ENCODE data around the gene AMER3.

AMER3 gene

DNA sequence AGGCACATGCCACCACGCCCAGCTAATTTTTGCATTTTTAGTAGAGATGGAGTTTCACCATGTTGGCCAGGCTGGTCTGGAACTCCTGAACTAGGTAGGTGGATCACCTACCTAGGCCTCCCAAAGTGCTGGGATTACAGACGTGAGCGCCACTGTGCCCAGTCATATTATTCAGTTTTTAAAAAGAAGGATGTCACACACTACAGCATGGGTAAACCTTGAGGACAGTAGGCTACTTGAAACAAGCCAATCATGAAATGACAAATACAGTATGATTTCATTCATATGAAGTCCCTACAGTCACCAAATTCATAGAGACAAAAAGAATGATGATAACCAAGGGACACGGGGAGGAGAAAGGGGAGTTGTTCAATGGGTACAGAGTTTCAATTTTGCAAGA lies 50.3 kb downstream of the AMER3 start:
- no peak for TF ChIP-seq FOXP2 (optimal IDR thresholded peaks at IDR 0.05; ENCODE audit: borderline replicate concordance, extremely low read depth, extremely low read length, insufficient read depth)
- TF ChIP-seq, protein P1, sequence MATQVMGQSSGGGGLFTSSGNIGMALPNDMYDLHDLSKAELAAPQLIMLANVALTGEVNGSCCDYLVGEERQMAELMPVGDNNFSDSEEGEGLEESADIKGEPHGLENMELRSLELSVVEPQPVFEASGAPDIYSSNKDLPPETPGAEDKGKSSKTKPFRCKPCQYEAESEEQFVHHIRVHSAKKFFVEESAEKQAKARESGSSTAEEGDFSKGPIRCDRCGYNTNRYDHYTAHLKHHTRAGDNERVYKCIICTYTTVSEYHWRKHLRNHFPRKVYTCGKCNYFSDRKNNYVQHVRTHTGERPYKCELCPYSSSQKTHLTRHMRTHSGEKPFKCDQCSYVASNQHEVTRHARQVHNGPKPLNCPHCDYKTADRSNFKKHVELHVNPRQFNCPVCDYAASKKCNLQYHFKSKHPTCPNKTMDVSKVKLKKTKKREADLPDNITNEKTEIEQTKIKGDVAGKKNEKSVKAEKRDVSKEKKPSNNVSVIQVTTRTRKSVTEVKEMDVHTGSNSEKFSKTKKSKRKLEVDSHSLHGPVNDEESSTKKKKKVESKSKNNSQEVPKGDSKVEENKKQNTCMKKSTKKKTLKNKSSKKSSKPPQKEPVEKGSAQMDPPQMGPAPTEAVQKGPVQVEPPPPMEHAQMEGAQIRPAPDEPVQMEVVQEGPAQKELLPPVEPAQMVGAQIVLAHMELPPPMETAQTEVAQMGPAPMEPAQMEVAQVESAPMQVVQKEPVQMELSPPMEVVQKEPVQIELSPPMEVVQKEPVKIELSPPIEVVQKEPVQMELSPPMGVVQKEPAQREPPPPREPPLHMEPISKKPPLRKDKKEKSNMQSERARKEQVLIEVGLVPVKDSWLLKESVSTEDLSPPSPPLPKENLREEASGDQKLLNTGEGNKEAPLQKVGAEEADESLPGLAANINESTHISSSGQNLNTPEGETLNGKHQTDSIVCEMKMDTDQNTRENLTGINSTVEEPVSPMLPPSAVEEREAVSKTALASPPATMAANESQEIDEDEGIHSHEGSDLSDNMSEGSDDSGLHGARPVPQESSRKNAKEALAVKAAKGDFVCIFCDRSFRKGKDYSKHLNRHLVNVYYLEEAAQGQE (IDR thresholded peaks at IDR 0.05; ENCODE audit: insufficient read depth in 1 of 2, low read depth in 2 of 2, low read length in 2 of 2) = no peak
- TF ChIP-seq POLR2AphosphoS5 (IDR thresholded peaks at IDR 0.05; ENCODE audit: low read depth, low read length) = no peak
- no peak for TF ChIP-seq SIN3A (IDR thresholded peaks at IDR 0.05; ENCODE audit: borderline replicate concordance, insufficient read depth, low read length)
- TF ChIP-seq TAF1 (IDR thresholded peaks at IDR 0.05; ENCODE audit: borderline replicate concordance, insufficient read depth, low read length) = no peak

DNA sequence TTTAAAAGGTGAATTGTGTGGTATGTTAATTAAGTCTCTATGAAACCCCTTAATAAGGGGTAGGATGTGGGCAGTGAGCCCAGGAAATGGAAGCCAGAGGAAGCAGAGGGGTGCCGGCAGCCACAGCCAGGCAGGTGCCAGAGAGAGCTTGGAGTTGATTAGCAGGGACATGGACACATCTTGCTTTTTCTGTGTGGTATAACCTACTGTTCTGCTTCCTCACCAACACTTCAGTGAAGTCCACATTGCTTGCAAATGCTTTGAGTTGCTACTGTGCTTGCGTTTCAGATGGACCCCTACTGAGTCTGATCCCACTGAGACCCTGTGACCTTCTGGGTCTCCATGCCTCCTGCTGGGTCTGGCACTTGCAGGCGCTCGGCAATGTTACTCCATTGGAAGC lies 51.0 kb downstream of the AMER3 start:
- no peak for TF ChIP-seq TAF1 (IDR thresholded peaks at IDR 0.05; ENCODE audit: borderline replicate concordance, insufficient read depth, low read length)
- no peak for TF ChIP-seq SIN3A (IDR thresholded peaks at IDR 0.05; ENCODE audit: borderline replicate concordance, insufficient read depth, low read length)

DNA sequence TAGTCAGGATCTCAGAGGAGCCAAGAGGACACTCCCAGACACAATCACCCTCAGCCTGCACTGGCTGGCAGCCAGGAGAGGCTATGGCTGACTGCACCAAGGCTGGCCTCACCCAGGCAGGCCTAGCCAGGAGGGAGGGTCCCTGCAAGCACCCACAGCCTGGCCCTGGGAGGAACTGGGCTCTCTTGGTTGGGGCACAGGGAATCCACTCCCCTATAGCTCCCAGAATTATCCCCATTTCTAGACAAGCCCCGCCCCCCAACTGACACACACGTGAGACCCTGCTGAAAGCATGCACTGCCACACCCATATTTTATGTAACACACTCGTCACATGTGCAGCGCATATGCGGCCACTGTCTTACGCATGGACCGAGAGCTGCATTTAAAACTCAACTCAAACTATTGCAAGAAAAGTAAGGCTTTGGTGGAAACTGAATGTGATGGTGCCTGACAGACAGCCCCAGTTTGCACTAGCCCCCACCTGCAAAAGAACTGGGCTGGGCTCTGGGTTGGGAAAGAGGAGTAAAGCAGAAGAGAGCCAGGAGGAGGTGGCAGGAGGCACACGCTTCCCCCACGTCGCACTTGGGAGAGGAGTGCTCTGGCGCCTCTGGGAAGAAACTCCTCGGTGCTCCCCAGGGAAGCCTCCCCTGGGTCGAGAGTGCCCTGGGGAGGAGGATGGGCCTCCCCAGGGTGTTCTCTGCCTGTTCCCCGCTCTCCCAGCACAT lies 52.5 kb downstream of the AMER3 start:
- TF ChIP-seq, protein P1 (IDR thresholded peaks at IDR 0.05; ENCODE audit: insufficient read depth in 1 of 2, low read depth in 2 of 2, low read length in 2 of 2) = no peak
- no peak for TF ChIP-seq SIN3A (IDR thresholded peaks at IDR 0.05; ENCODE audit: borderline replicate concordance, insufficient read depth, low read length)
- TF ChIP-seq POLR2AphosphoS5 (IDR thresholded peaks at IDR 0.05; ENCODE audit: low read depth, low read length) = no peak
- no peak for TF ChIP-seq FOXP2 (optimal IDR thresholded peaks at IDR 0.05; ENCODE audit: borderline replicate concordance, extremely low read depth, extremely low read length, insufficient read depth)
- TF ChIP-seq TAF1 (IDR thresholded peaks at IDR 0.05; ENCODE audit: borderline replicate concordance, insufficient read depth, low read length) = no peak

DNA sequence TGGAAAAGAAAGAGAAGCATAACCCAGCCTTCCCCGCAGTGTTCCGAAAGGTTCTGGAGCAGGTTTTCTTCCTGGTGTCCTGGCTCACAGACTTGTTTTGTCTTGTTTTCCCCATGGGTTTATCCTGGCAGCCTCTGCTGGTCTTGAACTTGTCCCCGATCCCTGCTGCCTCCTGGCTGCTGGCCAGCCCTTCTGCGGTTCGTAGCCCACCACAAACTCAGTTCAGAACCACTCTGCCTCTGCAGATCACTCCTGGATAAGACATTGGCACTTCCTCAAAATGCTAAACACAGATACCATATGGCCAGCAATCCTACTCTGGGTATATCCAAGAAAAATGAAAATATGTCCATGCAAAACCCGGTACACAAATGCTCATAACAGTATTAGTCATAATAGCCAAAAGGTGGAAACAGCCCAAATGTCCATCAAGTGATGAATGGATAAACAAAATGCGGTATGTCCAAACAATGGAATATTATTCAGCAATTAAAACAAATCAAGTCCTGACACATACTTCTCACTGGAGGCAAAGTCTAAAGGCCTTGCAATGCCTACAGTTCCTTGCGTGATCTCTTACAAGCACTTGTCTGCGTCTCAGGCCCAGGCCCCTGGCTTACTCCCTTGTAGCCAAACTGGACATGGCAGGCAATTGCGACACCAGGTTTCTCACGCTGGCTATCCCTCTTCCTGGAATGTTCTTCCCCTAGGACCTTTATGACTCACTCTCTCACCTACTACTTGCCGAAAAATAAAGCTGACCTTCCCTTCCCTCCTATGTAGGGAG lies 53.3 kb downstream of the AMER3 start:
- no peak for TF ChIP-seq SIN3A (IDR thresholded peaks at IDR 0.05; ENCODE audit: borderline replicate concordance, insufficient read depth, low read length)
- TF ChIP-seq, protein P1 (IDR thresholded peaks at IDR 0.05; ENCODE audit: insufficient read depth in 1 of 2, low read depth in 2 of 2, low read length in 2 of 2) = no peak
- no peak for TF ChIP-seq TAF1 (IDR thresholded peaks at IDR 0.05; ENCODE audit: borderline replicate concordance, insufficient read depth, low read length)
- no peak for TF ChIP-seq POLR2AphosphoS5 (IDR thresholded peaks at IDR 0.05; ENCODE audit: low read depth, low read length)

DNA sequence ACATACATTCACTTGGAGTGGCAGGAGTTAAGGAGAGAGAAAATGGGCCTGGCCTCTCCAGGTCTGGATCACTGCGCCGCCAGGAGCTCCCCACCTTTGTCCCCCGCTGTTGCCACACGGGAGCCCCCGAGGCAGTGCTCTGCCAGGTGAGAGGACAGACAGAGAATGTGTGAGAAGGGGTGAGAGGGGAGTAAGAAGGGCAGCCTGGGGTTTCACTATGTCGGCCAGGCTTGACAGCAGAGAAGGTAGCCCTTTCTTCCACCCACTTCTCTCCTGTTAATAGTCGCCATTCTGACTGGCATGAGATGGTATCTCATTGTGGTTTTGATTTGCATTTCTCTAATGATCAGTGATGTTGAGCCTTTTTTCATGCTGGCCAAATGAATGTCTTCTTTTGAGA lies 55.1 kb downstream of the AMER3 start:
- no peak for TF ChIP-seq POLR2AphosphoS5 (IDR thresholded peaks at IDR 0.05; ENCODE audit: low read depth, low read length)
- no peak for TF ChIP-seq SIN3A (IDR thresholded peaks at IDR 0.05; ENCODE audit: borderline replicate concordance, insufficient read depth, low read length)
- no peak for TF ChIP-seq TAF1 (IDR thresholded peaks at IDR 0.05; ENCODE audit: borderline replicate concordance, insufficient read depth, low read length)
- TF ChIP-seq, protein P1 (IDR thresholded peaks at IDR 0.05; ENCODE audit: insufficient read depth in 1 of 2, low read depth in 2 of 2, low read length in 2 of 2) = no peak
- TF ChIP-seq FOXP2 (optimal IDR thresholded peaks at IDR 0.05; ENCODE audit: borderline replicate concordance, extremely low read depth, extremely low read length, insufficient read depth) = no peak
